NCI-H2196 (cell line): Measurements from ENCODE around the gene MYLK.
"Not testable (repeated sequence)": the region's sequence is repeated elsewhere in the genome, so short reads cannot be mapped to it uniquely, and the experiment has no call there.

Experiments used
- DNase-seq: peaks from one replicate; lab custom pipeline; 2025; ENCODE audit not compliant: unreplicated experiment; lab: John Stamatoyannopoulos, UW

Gene MYLK

DNA sequence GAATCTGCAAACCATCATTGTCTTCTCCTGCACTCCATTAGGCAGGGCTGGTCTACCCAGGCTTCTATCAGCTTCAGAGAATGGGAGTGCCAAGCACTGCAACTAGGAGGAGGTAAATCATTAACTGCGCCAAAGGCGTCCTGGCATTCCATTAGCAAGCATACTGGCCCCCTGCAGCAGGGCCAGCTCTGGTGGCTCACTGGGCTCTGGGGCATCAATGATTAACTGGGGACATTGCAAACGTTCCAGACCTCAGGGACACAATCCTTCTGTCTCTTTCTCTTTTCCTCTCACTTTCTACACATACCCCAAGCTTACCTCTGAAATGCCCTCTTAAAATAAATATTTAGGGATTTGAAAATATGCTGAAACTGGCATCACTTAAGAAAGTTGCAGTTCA lies 129.0 kb downstream of the MYLK start:
- no peak for DNase-seq

DNA sequence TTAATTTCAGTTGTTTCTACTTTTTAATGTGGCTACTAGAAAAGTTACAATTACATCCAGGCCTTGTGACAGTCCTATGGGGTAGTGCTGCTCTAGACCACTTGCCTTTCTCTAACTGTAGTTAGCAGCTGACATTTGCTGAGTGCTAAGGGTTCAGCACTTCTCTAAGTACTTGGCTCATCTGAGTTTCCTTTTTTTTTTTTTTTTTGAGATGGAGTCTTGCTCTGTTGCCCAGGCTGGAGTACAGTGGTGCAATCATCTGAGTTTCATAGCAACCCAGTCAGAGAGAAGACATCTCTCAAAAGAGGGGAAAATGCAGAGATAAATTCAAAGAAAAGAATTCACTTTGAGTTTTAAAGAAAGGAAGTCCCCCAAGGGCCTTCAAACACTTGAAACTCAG lies 130.8 kb downstream of the MYLK start:
- DNase-seq, result no peak

DNA sequence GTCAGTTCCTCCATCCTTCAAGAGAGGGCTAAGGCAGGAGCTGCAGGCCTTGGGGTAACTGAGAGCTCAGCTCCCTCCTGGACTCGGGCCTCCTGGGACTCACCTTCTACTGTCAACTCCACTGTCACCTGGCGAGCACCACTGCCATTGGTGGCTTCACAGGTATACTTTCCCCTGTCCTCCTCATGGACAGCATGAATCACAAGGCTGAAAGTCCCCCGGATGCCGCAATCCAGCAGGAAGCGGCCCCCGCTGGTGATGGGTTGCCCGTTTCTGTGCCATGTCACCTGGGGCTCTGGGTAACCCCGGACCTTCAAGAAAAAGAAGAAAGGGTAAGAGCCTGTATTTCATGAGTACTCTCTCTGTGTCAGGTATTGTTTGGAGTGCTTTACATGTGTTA lies 131.9 kb downstream of the MYLK start:
- no peak for DNase-seq

DNA sequence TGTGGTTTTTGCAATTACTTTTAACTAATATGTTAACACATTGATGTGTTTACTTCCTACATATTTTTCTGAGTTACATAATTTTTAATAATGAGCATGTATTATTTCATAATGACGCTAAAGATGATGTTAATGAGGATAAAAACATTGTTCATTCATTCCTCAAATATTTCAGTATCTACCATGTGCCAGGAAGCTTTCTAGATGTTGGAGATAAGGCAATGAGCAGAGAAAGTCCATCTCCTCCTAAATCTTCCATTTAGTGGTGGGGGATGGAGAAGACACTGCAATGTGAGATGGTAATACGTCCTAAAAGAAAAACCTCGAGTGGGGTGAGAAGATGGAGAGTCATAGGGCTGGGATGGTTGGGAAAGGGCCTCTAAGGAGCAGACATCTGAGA lies 132.7 kb downstream of the MYLK start:
- no peak for DNase-seq

DNA sequence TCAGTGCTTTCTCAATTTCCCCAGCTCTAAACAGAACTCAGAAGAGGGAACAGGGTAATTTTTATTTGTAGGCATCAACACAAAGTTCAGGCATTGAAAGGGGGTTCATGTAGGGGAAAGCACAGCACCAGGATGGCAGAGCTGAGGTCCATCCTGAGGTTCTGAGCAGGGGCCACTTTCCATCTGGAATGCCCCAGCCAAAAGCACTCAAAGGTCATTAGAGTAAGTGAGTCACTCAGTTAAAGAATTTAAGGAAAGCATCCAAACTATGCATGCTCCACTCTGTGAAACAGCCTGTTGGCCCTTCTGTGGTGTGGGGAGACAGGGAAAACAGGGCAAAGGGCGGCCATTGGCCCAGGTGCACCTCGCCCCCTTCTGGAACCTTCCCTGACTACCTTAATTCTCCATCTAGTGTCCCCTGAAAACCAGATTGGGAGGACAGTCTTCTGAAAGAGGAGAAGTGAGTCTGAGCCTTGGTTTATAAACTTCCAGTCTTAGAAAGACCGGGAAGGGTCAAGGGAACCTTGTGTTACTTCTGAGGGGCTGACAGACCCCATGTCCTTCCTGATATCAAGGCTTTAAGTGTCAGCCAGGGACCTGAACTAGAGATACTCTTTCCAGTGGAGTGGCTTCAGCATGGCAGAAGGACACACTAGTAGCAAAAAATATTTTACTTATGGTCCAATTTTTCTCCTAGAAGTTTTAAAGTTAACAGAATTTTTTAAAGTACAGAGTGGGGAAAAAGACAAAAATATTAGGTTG lies 133.3 kb downstream of the MYLK start:
- no peak for DNase-seq

- DNase-seq, result no peak
These were observed 133.9 kb downstream of the MYLK start for GRCh38 chr3:123750209-123750608.

DNA sequence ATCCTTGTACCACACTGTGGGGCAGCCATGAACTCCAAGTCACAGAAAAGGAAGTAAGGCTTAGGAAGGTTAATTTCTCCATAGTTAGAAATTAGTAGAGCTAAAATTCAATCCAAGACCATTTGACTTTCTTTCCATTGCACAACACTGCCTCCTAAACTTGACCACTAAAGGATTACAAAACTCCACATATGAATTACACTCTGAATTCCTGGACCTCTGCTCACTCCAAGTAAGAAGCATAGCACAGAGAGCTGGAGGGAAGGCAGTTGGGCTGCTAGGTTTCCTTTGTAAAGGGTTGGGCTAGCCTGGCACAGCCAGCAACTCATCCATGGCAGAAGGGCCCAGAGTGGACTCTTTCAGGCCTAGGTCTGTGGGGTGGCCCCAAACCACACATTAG lies 134.4 kb downstream of the MYLK start:
- no peak for DNase-seq

DNA sequence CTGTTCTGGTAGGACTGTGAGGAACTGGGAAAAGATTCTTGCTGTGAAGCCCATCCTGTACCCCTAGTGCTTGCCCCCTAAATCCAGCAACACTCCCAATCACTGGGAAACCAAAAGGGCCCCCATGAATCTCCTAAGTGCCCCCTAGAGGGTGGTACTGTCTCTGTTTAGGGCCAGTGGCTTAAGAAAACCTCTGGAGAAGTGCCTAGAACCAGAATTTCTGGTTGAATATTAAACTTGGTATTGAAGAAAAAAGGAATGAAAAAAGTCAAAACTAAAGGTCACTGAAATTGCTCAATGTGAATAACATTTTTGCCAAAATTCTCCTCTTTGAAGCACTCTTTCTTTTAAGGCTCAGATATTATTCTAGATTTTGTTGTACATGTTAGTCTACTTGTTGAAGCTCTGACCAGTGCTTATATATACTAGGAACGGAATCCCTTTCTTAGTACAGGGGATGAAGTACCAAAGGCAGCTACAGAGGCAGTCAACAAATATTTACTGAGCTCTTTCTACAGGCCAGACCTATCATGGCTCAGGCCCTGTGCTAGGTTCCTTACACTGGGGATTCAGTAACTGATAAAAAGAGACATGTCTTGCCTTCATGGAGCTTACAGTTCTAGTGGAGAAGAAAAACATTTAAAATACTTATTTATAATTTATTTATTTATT lies 138.8 kb downstream of the MYLK start:
- DNase-seq, result no peak

- no peak for DNase-seq
These were observed 140.1 kb downstream of the MYLK start for GRCh38 chr3:123744064-123744463.

DNA sequence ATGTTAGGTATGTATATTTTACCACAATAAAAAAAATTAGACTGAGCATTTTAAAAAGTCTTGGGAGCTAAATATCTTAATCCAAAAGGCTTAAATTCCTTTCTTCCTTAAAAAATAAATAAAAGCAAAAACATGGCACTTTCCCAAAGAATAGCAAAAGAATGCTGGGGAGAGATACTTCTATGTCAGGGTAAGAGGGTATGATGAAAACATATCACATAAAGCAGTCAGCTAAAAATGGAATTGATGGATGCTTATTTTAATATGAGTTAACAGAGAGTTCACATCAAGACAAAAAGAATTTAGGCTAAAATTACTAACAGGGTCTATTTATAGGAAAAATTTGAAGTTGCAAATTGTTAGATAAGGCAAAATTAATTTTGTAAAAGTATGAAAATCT lies 141.0 kb downstream of the MYLK start:
- no peak for DNase-seq

- no peak for DNase-seq
These were observed 143.1 kb downstream of the MYLK start for GRCh38 chr3:123741041-123741511.

- DNase-seq, result no peak
These were observed 143.7 kb downstream of the MYLK start for GRCh38 chr3:123740391-123740822.

DNA sequence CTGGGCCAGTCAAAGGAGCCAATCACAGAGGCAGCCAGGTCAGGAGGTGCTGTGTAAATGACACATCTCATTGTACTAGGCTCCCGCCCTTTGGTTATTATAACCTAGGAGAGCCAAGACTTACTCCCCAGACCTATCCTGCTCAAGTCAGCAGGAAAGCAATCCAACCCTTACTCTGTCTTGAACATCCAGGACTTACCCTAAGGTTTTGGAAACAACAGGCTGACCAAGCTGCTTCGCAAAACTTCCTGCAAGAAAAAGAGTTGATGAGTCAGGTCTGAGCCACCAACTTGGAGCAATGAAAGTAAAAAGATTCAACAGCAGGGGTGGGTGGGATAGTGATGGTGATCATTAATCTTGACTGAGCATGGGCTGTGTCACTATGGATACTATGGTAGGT lies 144.4 kb downstream of the MYLK start:
- no peak for DNase-seq

DNA sequence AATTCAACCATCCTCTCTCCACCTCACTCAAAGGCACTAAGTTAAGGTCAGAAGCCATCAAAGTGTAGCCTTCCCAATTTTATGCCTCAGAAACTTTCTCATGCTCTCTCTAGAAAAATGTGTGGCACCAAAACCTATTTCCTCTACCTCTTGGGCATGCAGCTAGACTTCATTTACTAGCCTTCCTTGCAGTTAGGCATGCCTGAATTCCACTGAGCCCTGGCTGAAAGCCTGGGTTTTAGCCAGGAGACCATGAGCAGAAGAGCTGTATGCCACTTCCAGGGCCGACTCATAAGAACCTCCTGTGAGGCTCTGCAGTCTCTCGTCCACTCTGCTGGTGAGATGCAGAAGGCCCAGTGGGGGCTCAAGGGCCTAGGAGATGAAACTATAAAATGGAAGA lies 145.0 kb downstream of the MYLK start:
- DNase-seq, result no peak

DNA sequence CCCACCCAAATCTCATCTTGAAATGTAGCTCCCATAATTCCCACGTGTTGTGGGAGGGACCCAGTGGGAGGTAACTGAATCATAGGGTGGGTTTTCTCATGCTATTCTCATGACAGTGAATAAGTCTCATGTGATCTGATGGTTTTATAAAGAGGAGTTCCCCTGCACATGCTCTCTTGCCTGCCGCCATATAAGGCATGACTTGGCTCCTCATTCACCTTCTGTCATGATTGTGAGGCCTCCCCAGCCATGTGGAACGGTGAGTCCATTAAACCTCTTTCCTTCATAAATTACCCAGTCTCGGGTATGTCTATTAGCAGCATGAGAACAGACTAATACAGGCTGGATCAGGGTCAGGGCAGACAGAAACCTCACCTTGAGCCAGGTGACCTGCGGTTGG lies 145.6 kb downstream of the MYLK start:
- not testable (repeated sequence) for DNase-seq

DNA sequence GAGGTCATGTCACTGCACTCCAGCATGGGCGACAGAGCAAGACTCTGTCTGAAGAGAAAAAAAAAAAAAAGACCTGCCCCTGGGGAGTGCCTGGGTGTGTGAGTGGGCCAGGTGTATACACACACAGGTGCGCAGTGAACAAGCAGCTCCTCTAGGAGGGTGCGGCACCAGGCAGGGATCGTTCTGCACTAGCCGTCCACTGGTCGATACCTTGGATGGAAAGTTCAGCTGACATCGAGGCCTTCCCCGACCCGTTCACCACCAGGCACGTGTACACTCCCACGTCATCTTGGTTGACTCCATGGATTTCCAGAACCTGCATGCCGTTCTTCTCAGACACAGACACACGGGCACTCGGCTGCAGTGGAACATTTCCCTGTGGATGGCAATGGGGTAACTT lies 147.0 kb downstream of the MYLK start:
- DNase-seq, result no peak

- DNase-seq, result no peak
These were observed 148.7 kb downstream of the MYLK start for GRCh38 chr3:123735456-123735855.

GRCh38 chr3:123734527-123734902 lies 149.6 kb downstream of the MYLK start:
- DNase-seq, result no peak

- no peak for DNase-seq
These were observed 150.2 kb downstream of the MYLK start for GRCh38 chr3:123733805-123734526.

- DNase-seq, result no peak
These were observed 150.8 kb downstream of the MYLK start for GRCh38 chr3:123733341-123733740.

DNA sequence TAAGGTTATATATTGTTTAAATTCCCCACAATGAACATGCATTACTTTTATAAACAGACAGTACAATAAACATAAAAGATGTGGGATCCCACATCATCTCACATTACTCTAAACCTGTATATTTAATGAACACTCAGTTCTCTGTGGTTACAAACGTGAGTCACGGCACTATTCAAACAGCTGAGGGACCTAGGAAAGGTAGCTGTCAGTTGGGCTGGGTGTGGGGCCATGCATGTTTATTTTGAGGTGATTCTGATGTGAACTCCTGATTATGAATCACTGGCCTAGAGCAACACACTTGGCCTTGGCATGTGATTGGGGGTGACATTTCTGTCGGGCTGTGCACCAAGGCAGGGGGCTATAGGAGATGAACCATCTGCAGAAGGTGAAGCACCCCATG lies 151.7 kb downstream of the MYLK start:
- peak; percentile 30 for DNase-seq

GRCh38 chr3:123730829-123731228 lies 153.3 kb downstream of the MYLK start:
- no peak for DNase-seq
